ENCODE measurements around the gene KRABD2.
"Not testable (repeated sequence)": the region's sequence is repeated elsewhere in the genome, so short reads cannot be mapped to it uniquely, and the experiment has no call there.

Gene KRABD2

DNA sequence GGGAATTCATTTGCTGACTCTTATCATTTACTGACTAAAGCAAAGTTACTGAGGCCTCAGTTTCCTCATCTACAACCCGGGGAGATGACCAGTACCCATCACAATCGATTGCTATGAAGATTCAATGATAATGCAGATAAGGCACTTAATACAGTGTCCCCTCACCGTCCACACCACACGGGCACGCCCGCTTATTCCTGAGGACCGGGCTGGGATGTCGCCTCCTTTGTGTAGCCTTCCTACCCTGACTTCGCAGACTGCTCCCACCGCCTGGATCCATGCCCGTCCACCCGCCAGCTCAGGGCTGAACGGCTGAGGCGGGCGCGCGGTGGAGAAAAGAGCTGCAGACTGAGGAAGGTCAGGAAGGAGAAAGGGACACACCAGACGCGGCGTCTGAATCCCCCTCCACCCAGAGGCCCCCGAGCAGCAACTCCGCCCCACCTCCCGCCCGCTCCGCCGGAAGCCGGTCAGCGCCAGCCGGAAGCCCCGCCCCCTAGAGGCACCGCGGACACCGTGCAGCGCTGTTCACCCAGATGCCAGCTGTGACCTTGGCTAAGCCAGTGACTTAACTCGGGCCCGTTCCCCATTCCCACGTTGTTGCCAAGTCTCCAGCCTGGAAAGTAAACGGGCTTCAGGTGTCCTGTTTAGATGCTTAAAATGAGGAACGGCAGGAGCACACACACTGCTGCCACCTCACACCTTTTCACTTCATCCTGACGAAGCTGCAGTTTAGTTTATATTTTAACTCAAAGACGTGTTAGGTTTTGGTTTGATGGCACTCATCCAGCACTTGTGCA lies at the start of gene KRABD2:
Gene KRABD2, minus strand, starts transcription at position 434 of the 797 bp plus-strand sequence.
- H3K4me3 ChIP-seq (ENCODE audit: low read length), result peak within 1 kb of the TSS; percentile 90
- DNase-seq (ENCODE audit: low read depth, low spot score), result peak; percentile 81

DNA sequence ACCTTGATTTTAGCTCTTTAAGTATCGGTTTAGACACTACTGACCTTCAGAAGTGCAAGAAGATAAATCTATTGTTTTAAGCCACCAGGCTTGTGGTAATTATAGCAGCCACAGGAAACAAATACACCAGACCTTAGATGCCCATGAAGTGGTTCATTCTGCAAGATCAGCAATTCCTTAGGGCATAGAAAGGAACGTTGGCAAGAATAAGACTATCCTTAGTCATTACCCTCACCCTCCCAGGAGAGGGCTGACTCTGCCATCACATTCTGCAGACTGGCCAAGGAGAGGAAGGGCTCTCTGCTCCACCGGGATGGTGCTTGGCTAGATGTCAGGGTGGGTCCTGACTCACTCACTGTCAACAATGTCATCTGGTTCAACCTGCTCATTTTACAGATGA lies 45.1 kb upstream of the KRABD2 start:
- H3K4me3 ChIP-seq (ENCODE audit: low read length), result no peak overlapping the region
- DNase-seq (ENCODE audit: low read depth, low spot score), result no peak

DNA sequence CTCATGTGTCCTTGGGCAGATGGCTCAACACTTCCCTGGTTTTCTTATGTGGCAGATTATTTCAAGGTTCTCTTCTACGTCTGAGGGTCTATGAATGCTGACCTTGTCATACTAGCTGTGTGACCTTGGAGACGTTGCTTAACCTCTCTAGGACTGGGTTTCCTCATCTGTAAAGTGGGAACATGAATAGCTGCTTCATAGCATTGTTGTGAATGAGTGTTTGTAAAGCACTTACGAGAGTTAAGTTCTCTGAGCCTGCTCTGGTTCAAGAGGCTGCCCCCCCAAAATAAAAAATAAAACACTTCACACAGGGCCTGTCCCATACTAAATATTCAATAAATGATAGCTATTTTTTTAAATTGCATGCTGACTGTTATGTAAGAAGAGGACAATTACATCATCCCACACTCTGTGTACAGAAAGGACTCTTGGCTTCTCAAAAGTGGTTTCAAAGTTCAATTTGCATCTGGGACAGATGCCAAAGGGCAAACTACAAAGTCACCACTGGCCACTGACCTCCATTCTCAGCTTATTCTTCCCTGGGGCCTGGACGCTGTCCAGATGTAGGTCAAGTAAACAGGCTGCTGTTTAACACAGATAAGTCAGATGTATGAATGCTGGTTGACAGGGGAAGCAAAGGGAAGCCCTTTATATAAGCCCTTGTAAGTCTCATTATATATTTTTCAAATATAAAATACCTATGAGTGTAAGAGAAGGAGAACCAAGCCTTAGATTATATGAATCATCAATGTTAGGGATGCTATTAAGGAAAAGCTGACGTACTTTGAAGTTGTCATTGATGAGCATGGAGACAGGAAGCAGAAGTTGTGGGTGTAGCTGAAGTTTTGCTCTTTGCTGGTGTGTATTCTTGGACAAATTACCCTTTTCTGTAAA lies 43.8 kb upstream of the KRABD2 start:
- no peak overlapping the region for H3K4me3 ChIP-seq (ENCODE audit: low read length)
- no peak for DNase-seq (ENCODE audit: low read depth, low spot score)

DNA sequence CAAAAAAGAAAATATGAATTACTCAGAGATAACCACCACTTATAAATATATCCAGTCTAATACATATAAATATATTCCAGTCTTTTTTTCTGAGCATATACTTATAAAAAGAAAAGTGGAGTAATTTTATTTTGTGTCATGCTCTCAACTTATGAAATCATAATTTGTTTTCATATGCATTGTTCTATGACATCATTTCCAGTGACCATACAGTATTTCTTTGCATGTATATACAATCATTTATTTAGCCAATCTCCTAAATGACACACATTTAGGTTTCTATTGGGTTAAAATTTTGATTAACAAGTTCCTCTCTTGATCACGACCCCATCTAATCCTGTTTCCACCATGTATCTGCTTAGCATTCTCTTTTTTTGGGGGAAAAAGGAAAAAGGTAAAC lies 42.8 kb upstream of the KRABD2 start:
- no peak overlapping the region for H3K4me3 ChIP-seq (ENCODE audit: low read length)
- no peak for DNase-seq (ENCODE audit: low read depth, low spot score)

DNA sequence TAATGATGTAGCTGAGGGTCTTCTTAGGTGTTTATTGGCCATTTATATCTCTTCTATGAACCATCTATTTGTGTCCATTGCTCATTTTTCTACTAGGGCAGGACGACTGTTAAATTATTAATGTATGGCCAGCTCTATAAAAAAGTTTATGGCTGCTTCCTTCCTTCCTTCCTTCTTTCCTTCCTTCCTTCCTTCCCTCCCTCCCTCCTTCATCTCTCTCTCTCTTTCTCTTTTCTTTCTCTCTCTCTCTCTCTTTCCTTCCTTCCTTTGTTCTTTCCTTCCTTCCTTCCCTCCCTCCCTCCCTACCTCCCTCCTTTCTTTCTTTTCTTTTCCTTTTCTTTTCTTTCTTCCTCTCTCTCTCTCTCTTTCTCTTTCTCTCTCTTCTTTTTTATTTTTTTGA lies 42.0 kb upstream of the KRABD2 start:
- H3K4me3 ChIP-seq (ENCODE audit: low read length), result no peak overlapping the region
- no peak for DNase-seq (ENCODE audit: low read depth, low spot score)

DNA sequence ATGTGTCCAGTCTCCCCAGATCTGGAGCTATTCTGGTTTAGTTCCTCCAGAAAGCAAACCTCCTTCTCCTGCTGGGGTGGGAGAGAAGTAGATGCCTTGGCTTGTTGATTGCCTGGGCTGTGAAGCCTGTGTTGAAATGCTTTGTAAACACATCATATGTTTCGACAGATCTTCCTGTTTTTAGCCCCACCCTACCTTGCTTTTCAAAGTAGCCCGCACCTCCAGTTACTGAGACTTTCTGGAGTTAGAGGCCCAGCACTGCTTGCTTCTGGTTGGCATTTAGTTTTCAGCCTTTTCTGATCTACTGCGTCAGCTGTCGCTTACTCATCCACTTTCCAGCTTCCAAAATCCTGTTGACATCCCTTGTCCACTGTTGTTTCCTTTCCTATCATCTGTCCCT lies 41.3 kb upstream of the KRABD2 start:
- no peak overlapping the region for H3K4me3 ChIP-seq (ENCODE audit: low read length)
- no peak for DNase-seq (ENCODE audit: low read depth, low spot score)

DNA sequence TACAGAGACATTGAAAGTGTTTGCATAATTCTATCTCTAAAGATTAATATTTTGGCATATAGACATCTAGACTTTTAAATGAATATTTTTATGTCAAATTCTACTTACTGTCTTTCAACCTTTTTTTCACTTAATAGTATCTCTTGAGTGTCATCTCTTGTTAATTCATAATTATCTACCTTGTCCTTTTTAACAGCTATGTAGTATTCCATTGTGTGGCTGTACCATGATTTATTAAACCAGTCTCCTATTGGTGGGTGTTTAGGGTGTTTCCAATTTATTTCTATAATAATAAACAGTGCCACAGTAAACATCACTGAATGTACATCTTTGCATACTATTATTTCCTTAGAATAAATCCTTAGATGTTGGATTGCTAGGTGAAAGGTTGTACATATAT lies 37.4 kb upstream of the KRABD2 start:
- no peak for DNase-seq (ENCODE audit: low read depth, low spot score)
- no peak overlapping the region for H3K4me3 ChIP-seq (ENCODE audit: low read length)

DNA sequence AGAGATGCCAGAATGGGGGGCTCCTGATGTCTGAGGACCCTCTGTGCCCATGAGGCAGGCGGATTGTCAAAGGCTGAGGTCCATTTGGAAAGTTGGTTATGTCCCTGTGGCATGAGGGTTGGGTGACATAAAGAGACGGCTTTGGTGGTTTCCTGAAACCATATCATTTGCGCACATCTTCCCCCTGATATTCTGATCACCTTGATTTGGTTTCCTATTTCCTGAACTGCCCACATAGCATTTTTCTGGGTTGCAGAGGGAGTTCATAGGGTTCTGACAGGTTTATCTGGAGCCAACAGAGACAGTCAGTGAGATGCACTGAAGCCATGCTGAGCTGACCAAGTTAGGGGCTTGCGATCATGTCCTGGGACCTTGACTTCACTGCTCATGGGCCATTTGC lies 36.8 kb upstream of the KRABD2 start:
- H3K4me3 ChIP-seq (ENCODE audit: low read length), result no peak overlapping the region
- peak; percentile 28 for DNase-seq (ENCODE audit: low read depth, low spot score)

DNA sequence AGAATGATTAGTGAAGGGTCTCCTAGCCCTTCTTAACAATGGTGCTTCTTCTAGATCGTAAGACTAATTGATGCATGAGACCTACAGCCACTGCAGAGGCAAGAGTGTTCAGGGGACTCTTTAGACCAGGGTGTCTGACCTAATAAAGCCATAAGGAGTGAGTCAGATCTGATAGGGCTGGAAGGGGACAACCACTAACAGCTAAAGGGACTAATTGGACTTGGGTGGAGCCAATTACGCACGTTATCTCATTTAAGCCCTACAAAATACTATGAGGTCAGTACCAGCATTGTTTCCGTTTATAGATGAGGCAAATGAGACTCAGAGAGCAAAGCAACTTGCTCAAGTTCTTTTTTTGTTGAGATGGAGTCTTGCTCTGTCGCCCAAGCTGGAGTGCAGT lies 35.6 kb upstream of the KRABD2 start:
- DNase-seq (ENCODE audit: low read depth, low spot score), result no peak
- H3K4me3 ChIP-seq (ENCODE audit: low read length), result no peak overlapping the region

DNA sequence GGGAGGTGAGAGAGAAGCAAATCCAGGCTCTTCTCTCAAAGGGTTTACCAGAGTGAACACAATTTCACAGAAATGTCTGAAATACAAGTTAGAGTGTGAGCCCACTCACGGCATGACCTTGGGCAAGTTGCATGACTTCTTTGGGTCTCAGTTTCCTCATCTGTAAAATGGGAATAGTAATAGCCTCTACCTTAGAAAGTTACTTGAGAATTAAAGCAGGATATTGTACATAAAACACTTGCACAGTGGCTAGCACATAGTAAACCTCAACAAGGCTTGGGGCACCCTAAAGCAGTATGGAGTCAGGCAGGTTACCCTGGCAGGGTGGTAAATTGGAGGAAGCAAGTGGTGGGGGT lies 34.4 kb upstream of the KRABD2 start:
- H3K4me3 ChIP-seq (ENCODE audit: low read length), result no peak overlapping the region
- no peak for DNase-seq (ENCODE audit: low read depth, low spot score)

DNA sequence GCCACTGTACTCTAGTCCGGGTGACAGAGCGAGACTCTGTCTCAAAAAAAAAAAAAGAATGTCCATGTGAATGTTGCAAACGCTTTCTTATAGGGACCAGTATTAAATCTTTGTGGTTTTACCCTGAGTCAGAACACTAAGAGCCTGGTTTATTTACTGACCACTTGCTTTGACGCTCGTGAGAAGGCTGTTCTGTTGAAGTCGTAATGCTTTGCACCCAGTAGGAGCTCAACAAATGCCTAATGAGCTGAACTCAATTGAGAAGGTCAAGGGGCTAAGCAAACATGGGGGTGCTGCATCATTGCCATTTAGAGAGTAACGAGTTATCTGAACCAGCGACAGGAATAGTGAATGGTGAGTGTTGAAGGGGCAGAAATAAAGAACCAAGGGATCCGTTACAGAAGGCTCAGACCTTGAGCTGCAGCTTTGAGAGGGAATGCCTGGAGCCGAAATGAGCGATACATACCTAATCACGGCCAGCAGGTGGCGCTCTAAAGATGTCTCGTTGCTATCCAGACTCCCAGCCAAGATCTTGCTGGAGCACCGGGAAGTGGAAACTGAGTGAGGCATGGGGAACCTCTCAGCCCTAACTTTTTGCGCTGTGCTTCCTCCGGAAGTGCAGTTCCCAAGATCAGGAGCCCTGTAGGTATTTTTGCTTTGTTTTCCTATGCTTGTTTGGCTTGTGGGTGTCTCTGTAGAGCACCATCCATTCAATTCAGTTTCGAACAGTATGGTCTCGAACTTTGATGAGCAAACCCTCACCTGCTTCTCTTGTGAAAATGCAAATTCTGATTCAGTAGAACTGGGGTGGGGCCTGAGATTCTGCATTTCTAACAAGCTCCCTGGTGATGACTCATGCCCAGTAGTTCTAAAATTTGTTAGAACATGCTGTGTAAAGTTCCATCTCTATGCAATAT lies 33.7 kb upstream of the KRABD2 start:
- peak overlapping the region; percentile 28 for H3K4me3 ChIP-seq (ENCODE audit: low read length)

DNA sequence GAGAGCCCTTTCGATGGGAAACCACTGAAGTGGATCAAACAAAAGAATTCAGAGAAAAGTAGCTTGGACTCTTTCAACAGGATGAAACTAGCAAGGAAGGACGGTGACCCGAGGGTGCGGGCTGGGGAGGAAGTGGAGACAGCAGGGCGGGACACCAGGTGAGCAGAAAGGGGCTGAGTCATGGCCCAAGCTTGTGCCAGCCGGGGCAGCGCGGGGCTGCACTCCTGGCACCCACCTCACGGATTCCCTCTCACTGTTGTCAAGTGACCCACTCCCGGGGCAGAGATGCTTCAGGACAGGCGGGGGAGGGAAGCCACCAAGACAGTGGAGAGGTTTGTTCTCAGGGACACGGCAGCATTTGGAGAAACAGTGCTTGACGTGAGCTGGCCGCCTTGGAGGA lies 31.9 kb upstream of the KRABD2 start:
- no peak for DNase-seq (ENCODE audit: low read depth, low spot score)
- no peak overlapping the region for H3K4me3 ChIP-seq (ENCODE audit: low read length)

More for the DNA sequence above, 33.7 kb upstream of the KRABD2 start:
- peak; percentile 56 for DNase-seq (ENCODE audit: low read depth, low spot score)

DNA sequence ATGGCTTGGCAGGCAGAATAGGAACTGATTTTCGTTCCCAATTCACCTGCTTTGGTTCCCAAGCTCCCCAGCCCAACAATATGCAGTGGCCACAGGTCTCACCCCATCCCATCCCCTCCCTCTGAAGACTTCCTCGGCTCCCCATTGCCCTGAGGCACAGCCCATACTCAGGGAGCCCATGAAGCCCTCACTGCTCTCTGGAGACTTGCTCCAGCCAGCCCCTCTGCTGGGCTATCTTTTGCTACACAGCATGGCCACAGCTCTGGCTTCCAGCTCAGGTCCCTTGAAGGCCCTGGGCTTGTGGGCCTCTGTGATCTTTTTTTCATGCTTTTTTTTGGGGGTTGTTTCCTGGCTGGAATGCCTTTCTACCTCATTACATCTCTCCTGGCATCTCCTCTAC lies 29.7 kb upstream of the KRABD2 start:
- no peak overlapping the region for H3K4me3 ChIP-seq (ENCODE audit: low read length)
- DNase-seq (ENCODE audit: low read depth, low spot score), result no peak

DNA sequence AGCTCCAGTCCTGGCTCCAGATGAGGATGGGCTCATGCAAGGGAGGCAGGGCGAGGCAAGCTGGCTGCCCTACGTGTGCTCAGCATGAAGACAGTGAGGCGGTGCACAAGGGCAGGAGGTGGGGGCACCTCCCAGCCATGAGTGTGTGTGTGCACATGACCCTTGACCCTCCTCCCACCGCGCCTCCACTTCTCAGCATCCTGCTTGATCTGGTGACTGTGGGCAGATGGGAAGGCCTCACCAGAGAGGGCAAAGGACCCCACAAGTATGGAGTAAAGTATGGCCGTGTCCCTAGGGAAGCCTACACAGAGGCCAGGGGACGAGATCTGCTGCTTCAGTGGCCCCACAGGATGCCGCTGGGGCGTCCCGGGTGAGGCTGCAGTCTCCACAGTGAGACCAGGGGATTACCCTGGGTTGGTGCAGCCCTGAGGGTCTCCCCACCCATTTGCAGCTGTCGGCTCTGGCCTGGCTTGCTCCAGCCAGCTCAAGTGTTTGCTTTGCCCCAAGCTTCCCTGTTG lies 29.1 kb upstream of the KRABD2 start:
- H3K4me3 ChIP-seq (ENCODE audit: low read length), result no peak overlapping the region
- DNase-seq (ENCODE audit: low read depth, low spot score), result no peak

DNA sequence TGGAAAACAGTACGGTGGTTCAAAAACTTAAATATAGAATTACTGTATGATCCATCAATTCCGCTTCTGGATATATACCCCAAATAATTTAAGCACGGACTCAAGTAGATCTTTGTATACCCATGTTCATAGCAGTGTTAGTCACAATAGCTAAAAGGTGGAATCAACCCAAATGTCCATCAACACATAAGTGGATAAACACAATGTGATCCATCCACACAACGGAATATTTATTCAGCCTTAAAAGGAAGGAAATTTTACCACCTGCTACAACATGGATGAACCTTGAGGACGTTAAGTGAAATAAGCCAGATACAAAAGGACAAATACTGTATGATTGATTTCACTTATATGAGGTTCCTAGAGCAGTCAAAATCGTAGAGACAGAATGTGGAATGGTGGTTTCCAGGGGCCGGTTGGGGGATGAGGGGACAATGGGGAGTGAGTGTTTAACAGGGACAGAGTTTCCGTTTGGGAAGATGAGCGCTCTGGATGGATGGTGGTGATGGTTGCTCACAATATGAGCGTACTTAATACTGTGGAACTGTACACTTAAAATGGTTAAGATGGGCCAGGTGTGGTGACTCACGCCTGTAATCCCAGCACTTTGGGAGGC lies 26.5 kb upstream of the KRABD2 start:
- no peak for DNase-seq (ENCODE audit: low read depth, low spot score)
- H3K4me3 ChIP-seq (ENCODE audit: low read length), result no peak overlapping the region

DNA sequence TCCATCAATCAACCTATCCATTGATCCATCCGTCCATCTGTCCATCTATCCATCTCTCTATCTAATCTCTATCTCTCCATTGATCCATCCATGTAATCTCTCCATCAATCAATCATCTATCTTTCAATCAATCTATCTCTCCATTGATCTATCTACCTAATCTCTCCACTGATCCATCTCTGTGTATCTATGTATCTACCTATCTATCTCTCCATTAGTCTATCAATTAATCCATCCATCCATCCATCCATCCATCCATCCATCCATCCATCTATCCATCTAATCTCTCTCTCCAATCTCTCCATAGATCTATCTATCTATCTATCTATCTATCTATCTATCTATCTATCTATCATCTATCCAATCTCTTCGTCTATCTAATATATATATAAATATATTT lies 24.6 kb upstream of the KRABD2 start:
- no peak overlapping the region for H3K4me3 ChIP-seq (ENCODE audit: low read length)
- DNase-seq (ENCODE audit: low read depth, low spot score), result no peak

DNA sequence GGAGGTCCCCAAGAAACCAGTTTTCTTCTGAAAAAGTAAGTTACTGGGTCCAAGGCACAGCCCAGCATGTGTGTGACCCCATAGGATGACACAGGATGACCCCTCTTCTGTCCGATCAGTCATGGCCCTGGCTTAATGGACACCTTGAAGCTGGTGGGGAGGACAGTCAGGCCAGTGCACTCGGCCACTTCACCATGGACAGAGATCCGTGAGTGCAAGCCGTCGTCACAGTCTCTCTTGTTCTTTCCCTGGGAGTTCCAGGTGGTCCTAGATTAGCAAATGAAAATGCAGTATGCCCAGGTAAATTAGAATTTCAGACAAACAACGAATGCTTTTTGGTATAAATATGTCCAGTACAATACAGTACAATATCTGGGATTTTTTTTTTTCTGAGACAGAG lies 22.5 kb upstream of the KRABD2 start:
- H3K4me3 ChIP-seq (ENCODE audit: low read length), result no peak overlapping the region
- DNase-seq (ENCODE audit: low read depth, low spot score), result no peak

DNA sequence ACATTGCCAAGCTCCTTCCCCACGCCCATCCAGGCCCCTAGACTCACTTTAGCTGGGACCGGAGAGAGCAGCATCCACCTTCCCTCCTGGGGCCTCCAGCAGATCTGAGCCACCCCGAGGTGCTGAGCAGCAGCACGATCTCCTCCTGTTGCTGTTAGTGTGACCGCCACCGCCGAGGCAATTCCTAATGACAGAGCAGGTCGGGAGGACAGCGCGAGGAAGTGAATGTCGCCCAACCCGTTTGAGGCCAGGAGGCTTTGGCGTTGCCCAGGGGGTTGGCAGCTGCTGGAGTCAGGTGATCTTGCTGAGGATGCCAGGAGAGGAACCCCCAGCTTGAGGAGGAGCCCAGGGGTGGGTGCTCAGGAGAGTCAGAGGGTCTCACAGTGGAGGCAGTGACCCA lies 21.1 kb upstream of the KRABD2 start, which contains the start of gene RNF222:
Gene RNF222, minus strand, starts transcription at position 192 of the 400 bp plus-strand sequence. CDS start 4,366 bp downstream, outside the sequence.
- no peak within 1 kb of the TSS for H3K4me3 ChIP-seq (ENCODE audit: low read length)
- DNase-seq (ENCODE audit: low read depth, low spot score), result no peak

DNA sequence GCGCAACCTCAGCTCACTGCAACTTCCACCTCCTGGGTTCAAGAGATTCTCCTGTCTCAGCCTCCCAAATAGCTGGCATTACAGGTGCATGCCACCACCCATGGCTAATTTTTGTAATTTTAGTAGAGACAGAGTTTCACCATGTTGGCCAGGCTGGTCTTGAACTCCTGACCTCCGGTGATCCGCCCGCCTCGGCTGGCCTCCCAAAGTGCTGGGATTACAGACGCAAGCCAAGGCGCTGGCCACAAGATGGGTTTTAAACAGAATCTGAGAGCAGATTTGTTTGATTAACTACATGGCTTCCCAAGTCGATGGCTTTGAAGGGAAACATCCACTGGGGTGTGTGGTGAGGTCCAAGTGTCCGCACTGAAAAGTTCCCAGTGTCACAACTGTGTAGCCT lies 18.0 kb upstream of the KRABD2 start:
- not testable (repeated sequence) for H3K4me3 ChIP-seq (ENCODE audit: low read length); DNase-seq (ENCODE audit: low read depth, low spot score)

Data from Jurkat, Clone E6-1 (cell line).